KOPT-K1 (cell line): ENCODE data around the gene DNAI2.

Experiments
- H3K27ac ChIP-seq: fragments of 200-600 bp; sonication (generic); 2 replicates; pipeline ENCODE4 v1.5.1; 2016; ENCODE audit warnings: antibody characterized with exemption, mild to moderate bottlenecking, low read depth, low read length; ENCODE audit not compliant: poor library complexity, severe bottlenecking
- H3K36me3 ChIP-seq: fragments of 200-600 bp; sonication (generic); 2 replicates; pipeline ENCODE4 v1.5.1; 2017; ENCODE audit warnings: antibody characterized with exemption, mild to moderate bottlenecking, low read length, moderate library complexity; ENCODE audit not compliant: insufficient read depth
- H3K9me3 ChIP-seq: fragments of 200-600 bp; sonication (generic); 2 replicates; pipeline ENCODE4 v1.5.1; 2017; ENCODE audit warnings: antibody characterized with exemption, low read length, mild to moderate bottlenecking; ENCODE audit not compliant: insufficient read depth, poor library complexity, severe bottlenecking

DNAI2 gene

DNA sequence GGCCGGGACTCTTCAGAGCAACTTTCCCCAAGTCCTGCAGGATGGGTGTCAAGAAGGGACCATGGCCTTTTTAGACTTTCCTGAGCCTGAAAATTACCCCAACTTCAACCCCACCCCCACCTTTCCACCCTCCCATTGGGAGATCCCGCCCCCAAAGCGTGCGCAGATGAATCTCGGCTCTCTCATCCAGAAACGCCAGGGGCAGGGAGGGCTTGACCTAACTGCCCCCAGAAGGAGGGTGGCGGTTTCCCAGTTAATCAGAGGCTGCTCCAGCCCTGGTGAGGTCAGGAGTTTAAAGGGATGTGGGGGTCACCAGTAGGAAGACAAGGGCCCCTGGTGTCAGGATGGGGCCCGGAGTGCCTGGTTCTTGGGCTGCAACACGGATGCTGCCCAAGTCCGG lies 52.5 kb downstream of the DNAI2 start:
- Histone ChIP-seq H3K27ac (no peak overlapping the region), H3K36me3 (no peaks in the 10 kb centered on the region), H3K9me3 (no peaks in the 10 kb centered on the region)

DNA sequence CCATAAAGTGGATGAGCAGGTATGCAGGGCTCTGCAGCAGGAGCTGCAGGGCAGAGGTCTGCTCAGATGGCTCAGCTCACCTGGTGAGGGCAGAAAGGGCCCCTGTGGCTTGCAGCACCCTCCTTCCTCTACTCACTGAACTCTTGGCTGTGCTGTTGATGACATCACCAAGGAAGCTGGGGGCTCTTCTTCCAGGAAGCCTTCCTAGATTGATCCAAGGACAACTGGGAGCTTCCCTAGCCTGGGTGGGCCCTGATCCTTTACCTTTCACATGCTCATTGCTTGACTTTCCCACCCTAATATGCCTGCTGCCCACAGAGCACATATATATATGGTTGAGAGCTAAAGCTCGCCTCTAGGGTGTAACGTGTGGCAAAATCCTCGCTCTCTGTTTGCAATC lies 54.5 kb downstream of the DNAI2 start:
- H3K27ac ChIP-seq: no peak overlapping the region
- H3K36me3 ChIP-seq: no peaks in the 10 kb centered on the region
- H3K9me3 ChIP-seq: no peaks in the 10 kb centered on the region

DNA sequence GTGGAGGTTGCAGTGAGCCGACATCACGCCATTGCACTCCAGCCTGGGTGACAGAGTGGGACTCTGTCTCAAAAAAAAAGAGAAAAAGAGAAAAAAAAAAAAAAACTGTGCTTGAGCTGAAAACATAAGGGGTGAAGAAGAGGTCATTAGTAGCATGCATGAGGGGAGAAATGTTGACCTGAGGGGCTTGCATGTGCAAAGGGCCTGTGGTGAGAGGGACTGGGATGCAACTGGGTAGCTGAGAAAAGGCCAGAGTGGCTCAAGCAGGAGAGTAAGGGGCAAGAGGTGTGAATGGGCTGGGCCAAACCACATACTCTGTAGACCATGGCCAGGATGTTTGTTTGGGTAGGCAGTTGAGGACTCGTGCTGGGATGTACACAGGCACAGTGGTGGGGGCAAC lies 55.3 kb downstream of the DNAI2 start:
- Histone ChIP-seq H3K9me3 (no peaks in the 10 kb centered on the region), H3K27ac (no peak overlapping the region), H3K36me3 (no peaks in the 10 kb centered on the region)

DNA sequence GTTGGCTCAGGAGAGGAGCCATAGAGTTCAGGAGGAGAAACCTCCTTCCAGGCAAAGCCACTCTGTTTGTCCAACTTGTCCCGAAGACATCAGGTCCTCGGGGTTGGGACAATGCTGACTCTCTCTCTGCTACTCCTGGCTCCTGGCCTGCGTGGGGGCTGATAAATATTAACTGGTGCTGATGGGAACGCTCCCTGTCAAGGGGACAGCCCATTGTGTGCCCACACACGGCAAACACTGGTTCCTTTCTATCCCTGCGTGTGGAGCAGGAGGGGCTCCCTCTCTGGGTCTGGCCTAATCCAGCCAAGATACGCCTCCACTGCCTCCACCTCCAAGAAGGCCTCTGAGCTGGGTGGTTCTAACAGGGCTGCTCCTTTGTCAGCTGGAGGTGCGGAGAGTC lies 56.4 kb downstream of the DNAI2 start:
- no peak overlapping the region for H3K27ac ChIP-seq
- no peaks in the 10 kb centered on the region for H3K36me3 ChIP-seq
- no peaks in the 10 kb centered on the region for H3K9me3 ChIP-seq

DNA sequence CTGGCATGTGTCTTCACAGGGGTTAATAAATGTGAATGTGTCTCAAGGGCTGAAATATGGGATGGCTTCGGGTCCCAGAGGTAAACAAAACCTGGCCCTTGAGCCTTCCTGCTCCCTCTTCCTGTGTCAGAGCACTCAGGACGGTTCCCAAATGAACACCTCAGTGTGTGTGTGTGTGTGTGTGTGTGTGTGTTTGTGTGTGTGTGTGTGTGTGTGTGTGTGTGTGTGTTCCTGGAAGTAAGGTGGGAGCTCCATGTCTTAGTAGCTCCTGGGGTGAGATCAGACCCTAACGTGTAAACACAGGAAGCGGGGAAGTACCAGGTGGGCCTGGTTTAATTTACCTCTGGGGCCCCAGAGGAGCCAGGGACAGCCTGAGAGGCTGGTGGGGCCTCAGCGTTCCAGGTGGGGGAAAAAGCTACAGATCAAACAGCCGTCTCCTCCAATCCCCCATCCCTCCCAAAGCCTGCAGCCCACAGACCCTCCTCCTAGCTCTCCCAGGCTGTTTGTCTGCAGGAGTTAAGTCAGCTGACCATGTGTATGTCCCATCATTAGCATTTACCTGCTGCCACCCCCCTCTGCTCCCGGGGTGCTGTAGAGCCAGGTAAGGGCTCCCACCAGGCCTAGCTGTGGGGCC lies 58.1 kb downstream of the DNAI2 start:
- Histone ChIP-seq H3K27ac (no peak overlapping the region), H3K36me3 (no peaks in the 10 kb centered on the region), H3K9me3 (no peaks in the 10 kb centered on the region)

DNA sequence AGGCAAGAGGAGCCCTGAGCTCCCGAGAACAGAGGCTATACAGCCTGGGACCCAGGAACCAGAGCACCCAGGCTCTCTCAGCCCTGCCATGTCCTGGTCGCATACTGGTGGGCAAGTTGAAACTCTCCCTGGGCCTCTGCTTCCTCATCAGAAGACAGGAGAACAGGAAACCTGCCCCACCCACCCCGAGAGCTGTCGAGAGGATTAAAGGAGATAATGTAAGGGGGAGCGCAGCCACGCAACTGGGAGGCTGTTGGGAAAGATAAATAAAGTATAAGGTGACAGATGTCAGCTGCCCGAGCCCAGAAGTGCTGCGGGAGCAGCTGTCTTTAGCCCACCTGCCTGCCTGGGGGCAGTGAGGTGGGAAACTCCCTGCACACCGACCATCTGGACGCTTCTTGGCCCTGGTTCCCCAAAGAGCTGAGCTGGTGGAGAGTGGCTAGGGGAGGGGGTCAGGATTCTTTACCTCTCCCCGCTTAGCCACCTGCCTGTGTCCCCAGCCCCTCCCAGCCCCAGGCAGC lies 58.8 kb downstream of the DNAI2 start:
- Histone ChIP-seq H3K27ac (no peak overlapping the region), H3K36me3 (no peaks in the 10 kb centered on the region), H3K9me3 (no peaks in the 10 kb centered on the region)

DNA sequence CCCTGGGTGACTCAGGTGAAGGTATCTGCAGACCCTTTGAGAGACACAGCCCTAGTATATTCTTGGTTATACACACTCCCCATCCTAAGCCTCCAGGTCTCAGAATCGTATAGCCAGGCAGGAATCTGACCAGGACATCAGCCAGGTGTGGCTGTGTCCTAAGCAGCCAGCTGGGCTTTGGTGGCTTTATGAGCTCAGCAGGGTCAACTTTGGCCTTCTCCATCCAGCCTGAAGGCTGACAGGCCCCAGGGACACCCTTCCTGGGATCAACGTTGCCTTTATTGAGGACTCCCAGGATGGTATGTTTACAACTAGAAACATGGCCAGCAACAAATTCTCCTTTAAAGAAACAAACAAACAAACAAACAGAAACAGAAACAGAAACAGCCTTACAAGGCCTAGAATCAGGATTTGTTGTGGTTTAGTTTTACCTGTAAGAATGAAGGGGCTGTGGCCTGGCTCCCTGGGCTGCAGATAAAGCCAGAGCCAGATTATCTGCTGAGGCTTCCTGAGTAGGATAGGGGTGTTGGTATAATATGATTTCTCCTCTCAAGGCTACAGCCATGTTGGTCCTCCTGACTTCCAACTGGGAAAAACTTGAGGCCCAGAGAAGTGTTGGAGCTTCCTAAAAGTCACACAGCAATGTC lies 60.5 kb downstream of the DNAI2 start:
- no peaks in the 10 kb centered on the region for H3K36me3 ChIP-seq
- H3K9me3 ChIP-seq: no peaks in the 10 kb centered on the region

DNA sequence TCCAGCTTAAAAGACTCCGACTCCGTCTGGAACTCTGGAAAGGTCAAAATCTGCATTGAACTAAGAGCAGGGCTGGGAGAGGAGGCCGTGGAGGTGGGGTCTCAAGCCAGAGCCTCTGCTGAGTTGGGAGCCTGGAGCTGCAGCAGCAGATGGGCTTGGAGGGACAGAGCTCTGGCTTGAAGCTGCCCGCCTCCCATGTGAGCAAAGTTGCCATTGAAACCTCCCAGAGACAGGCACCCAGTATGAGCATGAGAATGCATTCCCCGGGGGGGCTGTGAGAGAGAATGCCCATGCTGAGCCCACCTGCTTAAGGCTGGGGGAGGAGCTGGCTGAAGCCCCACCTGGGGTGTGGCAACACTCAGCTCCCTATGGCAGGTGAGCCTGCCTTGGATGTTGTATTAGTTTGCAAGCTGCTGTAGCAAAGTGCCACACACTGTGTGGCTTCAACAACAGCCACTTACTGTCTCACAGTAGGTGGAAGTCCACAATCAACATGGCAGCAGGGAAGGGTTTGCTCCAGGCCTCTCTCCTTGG lies 61.6 kb downstream of the DNAI2 start:
- Histone ChIP-seq H3K27ac (no peak overlapping the region), H3K36me3 (no peaks in the 10 kb centered on the region), H3K9me3 (no peaks in the 10 kb centered on the region)

More for the DNA sequence above, 60.5 kb downstream of the DNAI2 start:
- H3K27ac ChIP-seq: no peak overlapping the region

DNA sequence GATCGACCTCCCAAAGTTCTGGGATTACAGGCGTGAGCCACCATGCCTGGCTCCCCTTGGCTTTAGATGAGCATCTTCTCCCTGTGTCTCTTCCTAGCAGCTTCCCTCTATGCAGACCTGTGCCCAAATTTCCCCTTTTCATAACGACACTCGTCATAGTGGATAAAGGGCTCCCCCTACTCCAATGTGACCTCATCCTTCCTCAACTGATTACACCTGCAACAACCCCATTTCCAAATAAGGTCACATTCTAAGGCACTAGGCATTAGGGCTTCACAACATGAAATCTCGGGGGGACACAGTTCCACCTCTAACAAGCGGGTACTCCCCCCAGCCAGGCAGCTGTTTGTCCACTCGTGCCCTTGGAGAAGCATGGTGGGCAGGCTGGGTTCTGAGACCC lies 62.3 kb downstream of the DNAI2 start:
- no peak overlapping the region for H3K27ac ChIP-seq
- H3K9me3 ChIP-seq: no peaks in the 10 kb centered on the region
- no peaks in the 10 kb centered on the region for H3K36me3 ChIP-seq

DNA sequence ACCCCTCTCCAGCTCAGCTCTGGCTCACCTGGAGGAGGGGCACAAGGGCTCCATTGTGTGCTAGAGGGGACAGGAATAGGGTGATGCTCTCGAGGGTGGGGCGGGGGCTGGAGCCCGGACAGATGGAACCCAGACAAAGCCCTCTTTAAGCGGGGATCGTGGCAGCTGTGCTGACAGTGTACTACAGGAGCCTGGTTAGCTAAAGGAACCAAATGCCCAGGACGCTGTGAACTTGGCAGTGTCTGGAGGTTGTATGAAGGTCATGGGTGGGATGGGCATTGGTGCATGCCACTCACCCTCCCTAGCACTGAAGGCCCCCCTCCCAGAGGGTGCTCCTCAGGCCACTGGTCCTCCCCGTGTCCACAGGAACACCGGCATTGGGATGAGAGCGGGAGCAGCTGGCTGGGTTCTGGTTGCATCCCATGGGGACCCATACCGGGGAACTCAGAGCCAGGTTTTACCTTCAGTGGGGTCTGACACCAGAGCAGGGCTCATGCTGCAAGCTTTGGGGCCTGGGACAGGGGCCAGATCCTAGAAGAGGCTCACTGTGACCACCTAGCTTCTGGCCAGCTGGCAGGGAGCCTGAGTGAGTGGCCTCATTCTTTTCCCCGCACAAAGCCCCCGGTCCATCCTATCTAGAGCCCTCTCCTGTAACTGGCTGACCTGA lies 63.9 kb downstream of the DNAI2 start:
- H3K9me3 ChIP-seq: no peaks in the 10 kb centered on the region
- H3K27ac ChIP-seq: no peak overlapping the region
- no peaks in the 10 kb centered on the region for H3K36me3 ChIP-seq

DNA sequence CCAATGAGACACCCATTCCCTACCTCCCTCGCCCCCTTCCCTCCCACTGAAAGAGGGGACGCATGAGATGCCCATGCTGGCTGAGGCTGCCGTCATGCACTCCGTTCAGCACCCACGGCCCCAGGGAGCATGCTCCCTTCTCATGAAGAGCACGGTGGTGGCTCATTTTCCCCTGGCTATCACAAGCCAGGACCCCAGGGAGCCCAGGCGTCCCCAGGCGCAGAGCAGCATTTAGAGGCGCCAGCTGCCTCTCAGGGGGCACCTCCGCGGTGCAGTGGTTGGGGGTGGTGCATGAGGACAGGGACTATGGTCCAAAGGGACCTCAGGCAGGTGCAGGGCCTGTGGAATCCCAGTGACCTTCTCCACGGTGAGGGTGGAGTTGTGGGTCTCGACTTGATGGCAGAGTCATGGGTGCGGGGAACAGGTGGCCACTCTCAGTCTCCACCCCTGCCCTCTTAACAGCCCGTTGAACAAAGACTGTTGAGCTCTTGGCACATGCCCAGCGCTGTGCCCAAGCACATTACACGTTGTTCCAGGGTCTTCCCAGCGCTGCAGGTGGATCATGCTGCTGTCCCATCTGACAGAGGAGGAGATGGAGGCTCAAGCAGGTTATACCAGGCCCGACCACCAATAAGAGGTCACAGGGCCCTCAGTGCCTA lies 65.6 kb downstream of the DNAI2 start:
- H3K9me3 ChIP-seq: no peaks in the 10 kb centered on the region
- H3K27ac ChIP-seq: no peak overlapping the region
- no peaks in the 10 kb centered on the region for H3K36me3 ChIP-seq

DNA sequence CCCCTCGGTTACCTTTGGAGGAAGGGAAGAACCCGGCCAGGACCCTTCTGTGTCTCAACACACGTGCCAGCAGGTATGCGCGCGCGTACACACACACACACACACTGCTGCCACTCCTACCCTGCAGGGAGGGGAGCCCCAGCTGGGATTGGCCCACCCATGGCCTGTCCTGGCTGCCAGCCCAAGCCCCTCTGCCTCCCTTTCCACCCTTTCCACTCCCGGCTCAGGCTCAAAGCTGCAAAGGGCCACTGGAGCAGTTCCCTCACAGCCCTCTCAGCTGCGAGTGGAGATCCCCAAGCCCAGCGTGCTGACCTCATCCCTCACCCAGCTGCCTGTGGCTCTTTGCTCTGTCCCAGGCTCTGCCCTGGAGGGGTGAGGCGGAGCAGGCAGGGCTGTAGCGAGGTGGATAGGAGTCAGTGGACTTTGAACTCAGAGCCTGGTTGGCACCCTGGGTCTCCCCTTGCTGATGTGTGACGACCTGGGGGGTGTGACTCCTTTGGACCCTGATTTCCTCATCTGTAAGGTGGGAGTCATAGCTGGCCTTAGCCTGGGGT lies 66.5 kb downstream of the DNAI2 start:
- H3K27ac ChIP-seq: no peak overlapping the region
- H3K36me3 ChIP-seq: no peaks in the 10 kb centered on the region
- H3K9me3 ChIP-seq: no peaks in the 10 kb centered on the region

DNA sequence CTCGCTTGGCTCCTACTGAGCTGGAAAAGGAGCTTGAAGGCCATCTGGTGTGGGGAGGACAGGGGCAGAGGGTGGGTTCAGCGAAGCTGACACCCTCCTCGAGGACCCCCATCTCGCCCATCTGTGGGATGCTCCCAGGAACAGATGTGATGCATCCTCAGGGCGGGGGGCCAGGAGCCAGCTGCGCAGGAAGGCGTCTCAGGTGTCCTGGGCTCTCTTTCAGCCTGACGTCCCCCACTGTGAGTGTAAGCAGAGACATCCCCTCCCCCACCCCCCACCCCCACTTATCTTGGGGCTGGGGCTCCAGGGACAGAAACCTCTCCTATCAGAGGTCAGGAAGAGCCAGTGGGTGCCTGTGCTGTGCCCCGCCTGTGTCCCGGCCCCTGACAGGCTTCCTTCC lies 68.2 kb downstream of the DNAI2 start:
- Histone ChIP-seq H3K36me3 (no peaks in the 10 kb centered on the region), H3K27ac (no peak overlapping the region), H3K9me3 (no peaks in the 10 kb centered on the region)

DNA sequence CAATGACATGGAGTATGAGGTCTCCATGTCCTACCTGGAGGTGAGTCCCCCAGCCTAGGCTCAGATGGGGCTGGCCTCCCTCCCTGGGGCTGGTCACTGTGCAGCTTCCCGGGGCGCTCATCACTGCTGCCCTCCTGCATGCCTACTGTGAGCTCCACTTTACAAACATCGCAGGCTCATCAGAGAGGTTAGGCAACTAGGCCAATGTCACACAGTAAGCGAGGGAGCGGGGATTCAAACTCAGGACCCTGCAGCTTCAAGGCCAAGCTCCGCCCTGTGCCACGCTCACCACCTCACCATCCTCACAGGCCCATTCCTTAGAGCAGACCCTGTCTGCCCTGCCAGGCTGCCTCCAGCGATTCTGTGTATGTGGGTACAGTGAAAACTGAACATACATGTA lies 69.1 kb downstream of the DNAI2 start:
- no peaks in the 10 kb centered on the region for H3K9me3 ChIP-seq
- no peak overlapping the region for H3K27ac ChIP-seq
- no peaks in the 10 kb centered on the region for H3K36me3 ChIP-seq
